ENCODE results near the gene COLEC12. TPM values are rescaled to one million over a fixed set of nuclear protein-coding genes. Genes with fewer than 3 reads are reported as not detected.

COLEC12 gene
- polyA plus RNA-seq, 3 donors = 26.3 to 28.9 (median 28.3) TPM

- DNase-seq (ENCODE audit: extremely low read depth in 1 of 11, low read depth in 9 of 11, low spot score in 4 of 11) = no peak
Measured at GRCh38 chr18:361100-361732, 139.3 kb downstream of the COLEC12 start.

- DNase-seq (ENCODE audit: extremely low read depth in 1 of 11, low read depth in 9 of 11, low spot score in 4 of 11) = no peak
Measured at GRCh38 chr18:360676-361075, 139.8 kb downstream of the COLEC12 start.

GRCh38 chr18:356778-357177 lies 143.7 kb downstream of the COLEC12 start:
- no peak for DNase-seq (ENCODE audit: extremely low read depth in 1 of 11, low read depth in 9 of 11, low spot score in 4 of 11)

- DNase-seq (ENCODE audit: extremely low read depth in 1 of 11, low read depth in 9 of 11, low spot score in 4 of 11) = no peak
Measured at GRCh38 chr18:355678-356077, 144.8 kb downstream of the COLEC12 start.

- no peak for DNase-seq (ENCODE audit: extremely low read depth in 1 of 11, low read depth in 9 of 11, low spot score in 4 of 11)
Measured at GRCh38 chr18:354471-354870, 146.0 kb downstream of the COLEC12 start.

- no peak for DNase-seq (ENCODE audit: extremely low read depth in 1 of 11, low read depth in 9 of 11, low spot score in 4 of 11)
Measured at GRCh38 chr18:354003-354402, 146.5 kb downstream of the COLEC12 start.

- no peak for DNase-seq (ENCODE audit: extremely low read depth in 1 of 11, low read depth in 9 of 11, low spot score in 4 of 11)
Measured at GRCh38 chr18:352438-352837, 148.1 kb downstream of the COLEC12 start.

GRCh38 chr18:350953-351572 lies 149.4 kb downstream of the COLEC12 start:
- no peak for DNase-seq (ENCODE audit: extremely low read depth in 1 of 11, low read depth in 9 of 11, low spot score in 4 of 11)

GRCh38 chr18:346600-346999 lies 153.9 kb downstream of the COLEC12 start:
- no peak for DNase-seq (ENCODE audit: extremely low read depth in 1 of 11, low read depth in 9 of 11, low spot score in 4 of 11)

- no peak for DNase-seq (ENCODE audit: extremely low read depth in 1 of 11, low read depth in 9 of 11, low spot score in 4 of 11)
Measured at GRCh38 chr18:341102-341501, 159.4 kb downstream of the COLEC12 start.

- DNase-seq (ENCODE audit: extremely low read depth in 1 of 11, low read depth in 9 of 11, low spot score in 4 of 11) = no peak
Measured at GRCh38 chr18:340044-340443, 160.5 kb downstream of the COLEC12 start.

GRCh38 chr18:339200-339599 lies 161.3 kb downstream of the COLEC12 start:
- DNase-seq (ENCODE audit: extremely low read depth in 1 of 11, low read depth in 9 of 11, low spot score in 4 of 11) = no peak

- no peak for DNase-seq (ENCODE audit: extremely low read depth in 1 of 11, low read depth in 9 of 11, low spot score in 4 of 11)
Measured at GRCh38 chr18:336713-337112, 163.8 kb downstream of the COLEC12 start.

- no peak for DNase-seq (ENCODE audit: extremely low read depth in 1 of 11, low read depth in 9 of 11, low spot score in 4 of 11)
Measured at GRCh38 chr18:335733-336132, 164.8 kb downstream of the COLEC12 start.

- no peak for DNase-seq (ENCODE audit: extremely low read depth in 1 of 11, low read depth in 9 of 11, low spot score in 4 of 11)
Measured at GRCh38 chr18:334575-335132, 165.8 kb downstream of the COLEC12 start.

GRCh38 chr18:332721-333510 lies 167.6 kb downstream of the COLEC12 start:
- DNase-seq (ENCODE audit: extremely low read depth in 1 of 11, low read depth in 9 of 11, low spot score in 4 of 11) = no peak

GRCh38 chr18:332007-332406 lies 168.5 kb downstream of the COLEC12 start:
- no peak for DNase-seq (ENCODE audit: extremely low read depth in 1 of 11, low read depth in 9 of 11, low spot score in 4 of 11)

GRCh38 chr18:331221-331821 lies 169.2 kb downstream of the COLEC12 start:
- no peak for DNase-seq (ENCODE audit: extremely low read depth in 1 of 11, low read depth in 9 of 11, low spot score in 4 of 11)

GRCh38 chr18:328928-329327 lies 171.6 kb downstream of the COLEC12 start:
- DNase-seq (ENCODE audit: extremely low read depth in 1 of 11, low read depth in 9 of 11, low spot score in 4 of 11) = no peak

GRCh38 chr18:326846-327245 lies 173.7 kb downstream of the COLEC12 start:
- no peak for DNase-seq (ENCODE audit: extremely low read depth in 1 of 11, low read depth in 9 of 11, low spot score in 4 of 11)
